GM11168 (cell line): ENCODE results near the gene POLR3B.

Experiments used
- in situ Hi-C: fragments of 300-500 bp; cut with MboI; formaldehyde crosslinking; loops from one replicate; pipeline ENCODE4 v1.12.0; 2022; ENCODE audit warnings: low sequenced_read_pairs; ENCODE audit not compliant: unreplicated experiment

Gene POLR3B

DNA sequence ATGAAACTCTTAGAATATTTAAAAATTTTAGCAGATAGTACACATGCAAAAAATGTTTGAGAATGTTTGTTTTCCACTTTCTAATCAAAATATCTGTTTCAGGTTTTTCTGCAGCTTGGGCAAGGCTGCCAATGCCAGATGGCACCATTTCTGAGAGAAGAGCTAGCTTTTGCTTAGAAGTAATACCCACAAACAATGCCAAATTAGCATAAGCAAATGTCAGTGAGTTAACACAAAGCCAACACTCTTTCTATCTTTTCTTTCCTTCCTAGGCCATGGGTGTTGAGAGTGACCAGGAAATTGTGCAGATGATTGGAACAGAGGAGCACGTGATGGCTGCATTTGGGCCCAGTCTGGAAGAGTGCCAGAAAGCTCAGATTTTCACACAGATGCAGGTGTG, 35.2 kb downstream of the POLR3B start:
- in situ Hi-C loops, result loop anchor here (25.0 kb wide), 1 partner anchor 695 kb away; the partner anchor contains the start of gene CRY1

- in situ Hi-C loops, result no loop called here
Measured at GRCh38 chr12:106409878-106410277, 52.3 kb downstream of the POLR3B start.

GRCh38 chr12:106412563-106412962, 55.0 kb downstream of the POLR3B start:
- in situ Hi-C loops, result no loop called here

- in situ Hi-C loops, result no loop called here
Measured at GRCh38 chr12:106415134-106415533, 57.6 kb downstream of the POLR3B start.

DNA sequence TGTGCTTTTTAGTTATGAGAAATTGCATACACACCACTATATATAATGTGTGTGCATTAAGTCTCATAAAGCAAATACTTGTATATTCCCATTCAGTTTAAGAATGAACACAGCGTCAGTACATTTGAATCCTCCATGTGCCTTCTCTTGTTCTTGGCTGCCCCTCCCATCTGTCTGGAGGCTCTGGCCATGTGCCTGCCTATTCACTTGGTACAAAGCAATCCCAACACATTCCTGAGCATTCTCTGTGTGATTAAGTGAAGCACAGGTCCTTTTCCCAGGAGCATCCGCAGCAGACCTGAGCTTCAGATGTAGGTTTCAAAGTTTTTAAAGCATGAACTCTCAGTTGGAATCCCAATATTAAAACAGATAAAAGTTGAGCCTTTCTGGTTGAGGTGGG, 58.7 kb downstream of the POLR3B start:
- in situ Hi-C loops, result no loop called here

GRCh38 chr12:106417926-106418910, 60.7 kb downstream of the POLR3B start:
- in situ Hi-C loops, result no loop called here

- in situ Hi-C loops, result no loop called here
Measured at GRCh38 chr12:106418970-106419369, 61.4 kb downstream of the POLR3B start.

DNA sequence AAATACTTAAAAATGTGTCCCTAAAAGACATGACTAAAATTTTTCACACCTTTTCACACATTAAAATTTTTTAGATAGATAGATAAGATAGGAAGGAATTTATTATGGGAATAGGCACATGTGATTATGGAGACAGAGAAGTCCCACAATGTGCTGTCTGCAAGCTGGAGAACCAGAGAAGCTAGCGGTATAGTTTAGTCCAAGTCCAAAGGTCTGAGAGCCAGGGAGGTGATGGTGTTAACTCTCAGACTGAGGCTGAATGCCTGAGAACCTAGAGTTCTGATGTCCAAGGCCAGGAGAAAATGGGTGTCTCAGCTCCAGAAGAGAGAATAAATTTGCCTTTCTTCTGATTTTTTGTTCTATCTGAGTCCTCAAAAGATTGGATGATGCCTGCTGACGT, 65.7 kb downstream of the POLR3B start:
- in situ Hi-C loops, result no loop called here

DNA sequence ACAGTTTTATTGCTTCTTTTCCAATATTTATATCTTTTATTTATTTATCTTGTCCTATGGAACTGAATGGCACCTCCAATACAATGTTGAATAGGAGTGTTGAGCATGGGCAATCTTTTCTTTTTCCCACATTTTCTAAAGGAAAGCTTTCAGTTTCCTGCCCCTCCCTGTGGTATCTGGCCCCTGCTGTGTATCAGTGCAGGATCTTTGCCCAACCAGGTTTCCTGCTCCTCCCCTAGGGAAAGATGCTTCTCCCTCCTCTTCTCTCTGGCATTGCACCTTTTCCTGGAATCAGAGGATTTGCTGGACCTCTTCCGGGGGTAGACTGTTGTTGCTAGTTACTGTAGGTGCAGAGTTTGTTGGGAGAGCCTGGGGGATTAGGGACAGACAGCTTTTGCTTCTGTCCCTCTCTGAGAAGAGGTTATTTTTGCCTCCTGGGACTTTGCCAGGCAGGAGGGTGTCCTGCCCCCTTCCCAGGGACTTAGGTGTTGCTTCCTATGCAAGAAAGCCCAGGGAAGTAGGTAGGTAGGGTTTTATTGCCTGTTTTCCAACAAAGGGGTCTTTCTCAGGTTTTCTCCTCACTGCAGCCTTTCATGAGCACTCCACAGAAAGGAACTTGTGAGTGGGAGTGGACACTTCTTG, 67.6 kb downstream of the POLR3B start:
- in situ Hi-C loops, result no loop called here

DNA sequence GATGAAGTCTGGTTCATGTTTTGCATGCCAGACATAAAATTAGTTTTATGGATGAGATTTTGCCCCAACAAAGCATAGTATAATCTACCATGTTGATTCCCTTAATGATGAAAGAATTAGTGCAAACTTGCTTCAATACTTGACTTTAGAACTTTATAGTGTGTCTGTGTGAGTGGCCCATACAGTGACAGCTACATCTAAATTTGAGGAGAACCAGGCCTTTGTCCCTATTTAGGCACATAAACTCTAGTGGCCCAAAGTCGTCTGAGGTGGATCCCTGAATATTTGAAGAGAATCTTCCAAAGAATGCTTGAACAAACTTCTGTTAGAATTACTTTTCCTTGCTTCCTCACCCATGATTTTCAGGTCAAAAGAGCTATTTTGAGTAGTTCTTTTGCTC, 70.4 kb downstream of the POLR3B start:
- in situ Hi-C loops, result no loop called here

GRCh38 chr12:106428384-106428783, 70.8 kb downstream of the POLR3B start:
- in situ Hi-C loops, result no loop called here

DNA sequence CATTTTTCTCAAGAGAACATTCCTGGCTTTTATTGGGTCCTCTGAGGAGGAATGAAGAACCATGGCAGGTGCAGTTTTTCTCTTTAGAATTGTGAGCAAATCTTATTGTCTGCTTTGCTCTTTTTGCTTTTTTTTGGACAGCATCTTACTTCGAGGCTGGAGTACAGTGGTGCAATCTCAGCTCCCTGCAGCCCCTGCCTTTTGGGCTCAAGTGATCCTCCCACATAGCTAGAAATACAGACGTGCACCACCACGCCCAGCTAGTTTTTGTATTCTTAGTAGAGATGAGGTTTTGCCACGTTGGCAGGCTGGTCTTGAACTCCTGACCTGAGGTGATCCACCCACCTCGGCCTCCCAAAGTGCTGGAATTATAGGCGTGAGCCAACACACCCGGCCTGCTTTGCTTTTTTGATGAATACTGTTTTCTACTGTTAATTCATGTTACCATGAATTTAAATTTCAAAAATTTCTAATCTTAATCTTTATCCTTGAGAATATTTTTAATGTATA, 71.5 kb downstream of the POLR3B start:
- in situ Hi-C loops, result no loop called here

DNA sequence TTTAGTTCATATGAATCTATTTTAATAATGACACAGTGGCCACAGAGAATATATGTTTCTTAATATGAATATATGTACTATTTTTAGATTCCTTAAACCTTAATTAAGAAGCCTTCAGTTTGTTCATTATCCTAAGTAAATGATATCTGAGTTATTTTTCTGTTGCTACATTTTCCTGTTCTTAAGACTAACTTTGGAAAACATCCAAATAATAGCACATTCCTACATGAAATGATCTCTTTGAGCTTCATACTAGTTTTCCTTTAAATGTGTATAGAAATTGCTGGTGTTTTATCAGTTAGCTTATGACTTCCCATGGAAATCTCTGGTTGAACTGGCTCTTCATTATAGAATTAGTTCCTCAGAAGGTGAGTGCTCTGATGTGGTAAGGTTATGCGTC, 72.1 kb downstream of the POLR3B start:
- in situ Hi-C loops, result no loop called here

DNA sequence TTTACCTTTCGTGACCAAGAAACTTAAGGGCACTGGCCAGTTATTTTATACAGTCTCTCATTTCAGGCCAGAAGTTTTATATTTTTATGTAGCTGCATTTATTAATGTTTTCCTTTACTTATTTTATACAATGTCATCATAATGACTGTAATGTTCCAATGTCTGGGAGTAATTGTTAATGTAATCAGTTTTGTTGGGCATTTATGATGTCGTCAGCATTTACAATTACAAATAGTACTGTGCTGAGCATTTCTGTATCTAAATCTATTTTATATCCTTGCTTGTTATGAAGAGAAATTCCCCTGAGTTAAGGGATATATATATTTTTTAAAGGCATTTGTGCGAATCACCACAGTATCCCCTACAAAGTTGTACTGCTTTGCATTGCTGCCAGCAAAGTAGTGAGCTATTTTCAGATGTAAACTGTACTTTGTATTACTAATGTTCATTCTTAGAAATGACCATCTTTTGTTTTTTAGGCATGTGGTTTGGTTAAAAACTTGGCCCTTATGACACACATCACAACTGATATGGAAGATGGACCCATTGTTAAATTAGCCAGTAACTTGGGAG, 74.4 kb downstream of the POLR3B start:
- in situ Hi-C loops, result no loop called here

DNA sequence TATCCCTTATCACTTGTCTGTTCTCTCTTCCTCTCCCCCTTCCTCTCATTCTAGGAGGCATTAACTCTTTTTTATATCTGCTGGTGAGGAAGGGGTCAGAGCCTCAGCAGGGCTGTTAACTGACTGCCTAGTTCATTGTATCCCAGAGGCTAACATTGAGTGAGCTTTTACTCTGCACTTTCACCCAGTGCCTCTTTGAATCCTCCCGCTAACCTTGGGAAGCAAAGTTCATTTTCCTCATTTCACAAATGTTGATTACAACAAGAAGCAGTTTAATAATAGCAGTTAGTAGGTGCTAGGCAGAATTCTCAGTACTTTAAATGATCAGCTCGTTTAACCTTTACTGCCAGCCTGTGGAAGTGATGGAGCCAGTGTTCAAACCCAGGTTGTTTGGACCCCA, 75.5 kb downstream of the POLR3B start:
- in situ Hi-C loops, result no loop called here

DNA sequence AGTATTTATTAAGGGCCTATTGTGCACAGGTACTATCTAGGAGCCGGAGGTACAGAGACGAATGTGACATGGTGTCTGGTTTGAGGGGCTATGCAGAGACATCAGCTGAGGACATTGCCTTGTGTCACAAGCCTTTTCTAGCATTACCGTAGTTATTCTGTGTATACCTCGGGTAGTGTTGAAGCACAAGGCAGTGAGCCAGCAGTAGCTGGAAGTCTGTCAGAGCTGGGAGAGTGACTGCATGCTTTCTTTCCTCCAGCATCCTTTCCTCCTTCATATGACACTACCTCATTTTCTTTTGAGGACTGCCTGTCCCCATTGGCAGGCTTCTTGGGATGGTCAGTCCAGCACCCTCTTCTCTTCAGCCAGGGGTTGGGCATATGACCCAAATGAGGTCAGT, 77.0 kb downstream of the POLR3B start:
- in situ Hi-C loops, result no loop called here

DNA sequence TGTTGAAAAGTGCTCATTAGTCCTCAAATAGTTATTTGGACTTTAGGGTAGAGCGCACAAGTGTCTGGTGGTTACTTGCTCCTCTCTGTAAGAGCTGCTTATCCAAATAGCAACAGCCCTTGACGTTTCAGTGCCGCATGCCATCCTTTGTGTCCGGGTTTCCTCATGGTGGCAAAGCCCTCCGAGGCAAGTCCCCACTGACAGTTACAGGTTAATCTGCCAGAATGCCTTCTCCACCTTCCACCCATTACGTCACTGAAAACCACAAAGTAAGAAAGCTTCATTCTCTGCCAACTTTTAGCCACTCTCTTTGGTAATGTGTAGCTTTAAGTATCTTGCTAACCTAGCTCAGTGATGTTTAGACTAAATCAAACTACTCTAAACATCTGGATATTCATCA, 78.6 kb downstream of the POLR3B start:
- in situ Hi-C loops, result no loop called here

GRCh38 chr12:106442575-106442974, 85.0 kb downstream of the POLR3B start:
- in situ Hi-C loops, result no loop called here

DNA sequence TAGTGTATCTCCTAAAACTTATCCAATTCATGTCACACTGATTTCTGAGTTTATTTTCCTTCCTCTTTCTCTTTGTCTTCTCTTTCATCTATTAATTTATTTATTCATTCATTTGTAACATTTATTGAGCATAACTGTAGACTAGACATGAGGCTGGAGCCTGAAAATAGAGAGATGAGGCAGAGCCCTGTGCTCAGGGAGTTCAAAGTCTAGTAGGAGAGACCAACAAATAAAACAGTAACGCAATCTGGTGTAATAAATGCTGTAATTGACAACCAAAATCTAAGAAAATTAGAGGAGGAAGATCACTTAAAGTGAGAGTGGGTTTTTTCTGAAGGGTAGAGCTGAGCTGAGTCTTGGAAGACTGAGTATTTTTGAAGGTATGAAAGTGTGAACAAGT, 87.5 kb downstream of the POLR3B start:
- in situ Hi-C loops, result no loop called here

DNA sequence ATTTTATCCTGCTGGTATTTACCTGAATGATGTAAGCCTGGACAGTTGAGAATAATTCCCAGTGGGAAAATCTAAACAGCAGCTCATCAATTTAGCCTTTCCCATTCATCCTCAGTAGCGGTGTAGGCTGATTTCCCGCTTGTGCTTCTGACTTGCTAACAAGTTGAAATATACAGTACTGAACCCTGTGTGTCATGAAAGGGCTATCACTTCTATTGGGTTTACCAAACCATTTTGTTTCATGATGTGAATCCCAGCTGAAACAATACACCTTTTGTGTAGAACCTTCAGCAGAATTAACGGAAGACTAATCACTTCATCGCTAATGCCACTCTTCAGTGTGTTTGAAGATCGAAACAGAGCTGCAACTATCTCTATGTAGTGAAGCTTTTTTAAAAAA, 88.4 kb downstream of the POLR3B start:
- in situ Hi-C loops, result no loop called here
